Activated T-cell treated with anti-CD3 and anti-CD28 coated beads for 4 hours (primary cell): ENCODE results near the gene PTCH1.
A peak's percentile ranks its signal among the peaks of the same experiment; 100 is the strongest.

Experiments
- DNase-seq: peaks from one replicate; pipeline ENCODE4 v3.0.0-alpha.2; 2020

Gene PTCH1

GRCh38 chr9:95511952-95512708, 4.6 kb downstream of the PTCH1 start:
- DNase-seq = no peak

- DNase-seq = no peak
These were observed 5.2 kb downstream of the PTCH1 start for GRCh38 chr9:95511616-95511931.

- peak; percentile 75 for DNase-seq
These were observed 5.8 kb downstream of the PTCH1 start for GRCh38 chr9:95510709-95511615.

- no peak for DNase-seq
These were observed 6.7 kb downstream of the PTCH1 start for GRCh38 chr9:95509851-95510708.

- DNase-seq = peak; percentile 64
These were observed 7.6 kb downstream of the PTCH1 start for GRCh38 chr9:95508968-95509850.

- DNase-seq = no peak
These were observed 8.4 kb downstream of the PTCH1 start for GRCh38 chr9:95508242-95508967.

- DNase-seq = peak; percentile 26
These were observed 9.1 kb downstream of the PTCH1 start for GRCh38 chr9:95507464-95508241.

- DNase-seq = no peak
These were observed 9.9 kb downstream of the PTCH1 start for GRCh38 chr9:95506678-95507463.

- no peak for DNase-seq
These were observed 10.4 kb downstream of the PTCH1 start for GRCh38 chr9:95506428-95506677.

- no peak for DNase-seq
These were observed 10.9 kb downstream of the PTCH1 start for GRCh38 chr9:95505717-95506427.

GRCh38 chr9:95505072-95505716, 11.6 kb downstream of the PTCH1 start:
- DNase-seq = no peak

- no peak for DNase-seq
These were observed 12.5 kb downstream of the PTCH1 start for GRCh38 chr9:95504053-95504963.

- no peak for DNase-seq
These were observed 13.4 kb downstream of the PTCH1 start for GRCh38 chr9:95503369-95503768.

- DNase-seq = no peak
These were observed 14.5 kb downstream of the PTCH1 start for GRCh38 chr9:95502248-95502647.

GRCh38 chr9:95499847-95500246, 16.9 kb downstream of the PTCH1 start:
- DNase-seq = no peak

- no peak for DNase-seq
These were observed 17.6 kb downstream of the PTCH1 start for GRCh38 chr9:95499046-95499676.

GRCh38 chr9:95498641-95499040, 18.1 kb downstream of the PTCH1 start:
- DNase-seq = no peak
